Liver (tissue), 9 donors: ENCODE measurements around the gene CCDC7. TPM values are rescaled to one million over a fixed set of nuclear protein-coding genes. Genes with fewer than 3 reads are reported as not detected.

Experiments used
- DNase-seq: peaks from one replicate; pipeline ENCODE4 v3.0.0-alpha.2; 2017; ENCODE audit warnings: low spot score
- H3K27ac ChIP-seq, 2 donors: one replicate each; pipeline ENCODE4 v1.7.0; 2013; ENCODE audit warnings: inconsistent platforms in 2 of 2, low read length in 2 of 2, control low read depth in 1 of 2, low read depth in 1 of 2, mild to moderate bottlenecking in 1 of 2
- H3K27me3 ChIP-seq, 4 donors: one replicate each; pipeline versions ENCODE4 v1.6.1 to v1.7.0; 2013; ENCODE audit warnings: low read length in 3 of 4, inconsistent platforms in 1 of 4, mild to moderate bottlenecking in 1 of 4, moderate library complexity in 1 of 4; ENCODE audit not compliant: control insufficient read depth in 4 of 4, insufficient read depth in 4 of 4
- H3K36me3 ChIP-seq, 4 donors: one replicate each; pipeline versions ENCODE4 v1.6.1 to v1.7.0; 2013; ENCODE audit warnings: low read length in 3 of 4, mild to moderate bottlenecking in 3 of 4, low read depth in 1 of 4, moderate library complexity in 1 of 4; ENCODE audit not compliant: control insufficient read depth in 4 of 4, insufficient read depth in 3 of 4
- H3K4me1 ChIP-seq, 4 donors: one replicate each; pipeline versions ENCODE4 v1.6.1 to v1.7.0; 2013; ENCODE audit warnings: low read length in 3 of 4, mild to moderate bottlenecking in 3 of 4, moderate library complexity in 1 of 4; ENCODE audit not compliant: control insufficient read depth in 4 of 4, insufficient read depth in 4 of 4
- H3K4me3 ChIP-seq, 3 donors: one replicate each; pipeline versions ENCODE4 v1.6.1 to v1.7.0; 2013; ENCODE audit warnings: low read length in 3 of 3, control low read depth in 1 of 3, low read depth in 1 of 3, mild to moderate bottlenecking in 1 of 3
- H3K9ac ChIP-seq, 2 donors: one replicate each; pipeline ENCODE4 v1.7.0; 2013; ENCODE audit warnings: low read length in 2 of 2, mild to moderate bottlenecking in 2 of 2, moderate library complexity in 2 of 2, control low read depth in 1 of 2, low read depth in 1 of 2
- H3K9me3 ChIP-seq, 4 donors: one replicate each; pipeline versions ENCODE4 v1.6.1 to v1.7.0; 2013; ENCODE audit warnings: low read length in 3 of 4; ENCODE audit not compliant: control insufficient read depth in 4 of 4
- EGR1 ChIP-seq, 2 donors: IDR thresholded peaks; 2 replicates each; pipeline ENCODE4 v1.6.1; 2016 to 2018; ENCODE audit warnings: antibody characterized with exemption in 2 of 2, low read depth in 2 of 2
- FOXA2 ChIP-seq: IDR thresholded peaks from 2 replicates; pipeline ENCODE4 v1.6.1; 2016; ENCODE audit warnings: antibody characterized with exemption
- GABPA ChIP-seq, 2 donors: IDR thresholded peaks in 1 of 2; conservative IDR thresholded peaks in 1 of 2; 2 replicates each; pipeline ENCODE4 v1.6.1; 2016; ENCODE audit warnings: antibody characterized with exemption in 2 of 2, mild to moderate bottlenecking in 1 of 2, moderate library complexity in 1 of 2
- HNF4A ChIP-seq, 2 donors: conservative IDR thresholded peaks; 2 replicates each; pipeline ENCODE4 v1.6.1; 2016; ENCODE audit warnings: antibody characterized with exemption in 2 of 2, mild to moderate bottlenecking in 2 of 2
- HNF4G ChIP-seq: IDR thresholded peaks from 2 replicates; pipeline ENCODE4 v1.6.1; 2016; ENCODE audit warnings: antibody characterized with exemption
- JUND ChIP-seq, 2 donors: IDR thresholded peaks; 2 replicates each; pipeline ENCODE4 v1.6.1; 2016; ENCODE audit warnings: antibody characterized with exemption in 2 of 2
- NR2F2 ChIP-seq: IDR thresholded peaks from 2 replicates; pipeline ENCODE4 v1.6.1; 2016; ENCODE audit warnings: antibody characterized with exemption
- RAD21 ChIP-seq, 2 donors: IDR thresholded peaks; 2 replicates each; pipeline ENCODE4 v1.6.1; 2016; ENCODE audit warnings: antibody characterized with exemption in 2 of 2, mild to moderate bottlenecking in 2 of 2
- RXRA ChIP-seq, 2 donors: IDR thresholded peaks; 2 replicates each; pipeline ENCODE4 v1.6.1; 2017 to 2018; ENCODE audit warnings: antibody characterized with exemption in 2 of 2, mild to moderate bottlenecking in 1 of 2
- SP1 ChIP-seq: IDR thresholded peaks from 2 replicates; pipeline ENCODE4 v1.6.1; 2018; ENCODE audit warnings: antibody characterized with exemption, mild to moderate bottlenecking
- TAF1 ChIP-seq: conservative IDR thresholded peaks from 2 replicates; pipeline ENCODE4 v1.6.1; 2016; ENCODE audit warnings: antibody characterized with exemption, mild to moderate bottlenecking
- YY1 ChIP-seq: IDR thresholded peaks from 2 replicates; pipeline ENCODE4 v1.6.1; 2016; ENCODE audit warnings: antibody characterized with exemption, mild to moderate bottlenecking
- WGBS: extraction: QIAGEN DNeasy Blood & Tissue Kit; methylation state at CpG from one replicate; pipeline ENCODE4 v1.1.7; 2013; 5-methylcytosine and 5-hydroxymethylcytosine counted together
- polyA plus RNA-seq, 2 donors: library from polyadenylated mRNA; stranded (reverse) in 1 of 2; unstranded in 1 of 2; fragments of 200-250 nt in 1 of 2; fragments of >200 nt in 1 of 2; fragmentation: Nextera tagmentation in 1 of 2; extraction: Ambion mirVana in 1 of 2; gene quantifications; one replicate each; pipeline versions ENCODE4 v1.2.1 to v1.2.3, GENCODE V29; 2013 to 2015
- total RNA-seq, 2 donors: library from RNA; depleted of rRNA; stranded (reverse); fragments of >200 nt; gene quantifications; one replicate each; pipeline ENCODE4 v1.2.3, GENCODE V29; 2014
- TF ChIP-seq, protein P1 (sequence below): IDR thresholded peaks from 2 replicates; pipeline ENCODE4 v1.6.1; 2016; ENCODE audit warnings: antibody characterized with exemption
- TF ChIP-seq, protein P2 (sequence below): IDR thresholded peaks from 2 replicates; pipeline ENCODE4 v1.6.1; 2016; ENCODE audit warnings: antibody characterized with exemption
- TF ChIP-seq, protein P3 (sequence below): IDR thresholded peaks from 2 replicates; pipeline ENCODE4 v1.6.1; 2016; ENCODE audit warnings: antibody characterized with exemption
- TF ChIP-seq, protein P4 (sequence below): IDR thresholded peaks from 2 replicates; pipeline ENCODE4 v1.6.1; 2016; ENCODE audit warnings: antibody characterized with exemption, mild to moderate bottlenecking
- TF ChIP-seq, protein P5 (sequence below): fragments of 150-350 bp; IDR thresholded peaks from 2 replicates; pipeline ENCODE4 v1.5.1; 2017; ENCODE audit warnings: improper control_type of control experiment, low read depth, low read length; ENCODE audit not compliant: missing input control
- donor health status: healthy.
- donor health status: healthy.
- donor health status: healthy.
- donor health status: healthy.
- donor health status: healthy.

Gene CCDC7
- total and polyA plus RNA-seq, 4 donors = 0.47 to 5.9 (median 3.2) TPM

DNA sequence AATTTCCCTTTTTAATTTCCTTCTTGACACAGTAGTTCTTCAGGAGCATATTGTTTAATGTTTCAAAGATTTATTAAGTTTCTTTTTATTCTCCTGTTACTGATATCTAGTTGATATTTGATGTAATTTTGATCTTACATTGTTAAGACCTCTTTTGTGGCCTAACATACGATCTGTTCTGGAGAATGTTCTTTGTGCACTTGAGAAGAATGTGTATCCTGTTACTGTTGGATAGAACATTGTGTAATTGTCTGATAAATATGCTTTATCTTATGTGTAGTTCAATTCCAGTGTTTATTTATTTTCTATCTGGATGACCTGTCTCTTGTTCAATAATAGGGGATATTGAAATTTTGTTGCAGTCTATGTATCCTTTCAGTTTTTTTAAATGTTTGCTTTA is 405.4 kb downstream of the CCDC7 start:
- WGBS = 0% methylated on average over 1 of the region's 1 CpG
- TF ChIP-seq, protein P1, sequence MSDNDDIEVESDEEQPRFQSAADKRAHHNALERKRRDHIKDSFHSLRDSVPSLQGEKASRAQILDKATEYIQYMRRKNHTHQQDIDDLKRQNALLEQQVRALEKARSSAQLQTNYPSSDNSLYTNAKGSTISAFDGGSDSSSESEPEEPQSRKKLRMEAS = no peak
- TF ChIP-seq, protein P2, sequence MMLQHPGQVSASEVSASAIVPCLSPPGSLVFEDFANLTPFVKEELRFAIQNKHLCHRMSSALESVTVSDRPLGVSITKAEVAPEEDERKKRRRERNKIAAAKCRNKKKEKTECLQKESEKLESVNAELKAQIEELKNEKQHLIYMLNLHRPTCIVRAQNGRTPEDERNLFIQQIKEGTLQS = no peak
- TF ChIP-seq SP1 = no peak
- TF ChIP-seq HNF4G = no peak
- no peak for TF ChIP-seq RAD21 (IDR thresholded peaks at IDR 0.05)
- no peak for TF ChIP-seq YY1
- no peak for TF ChIP-seq FOXA2
- TF ChIP-seq, protein P3, sequence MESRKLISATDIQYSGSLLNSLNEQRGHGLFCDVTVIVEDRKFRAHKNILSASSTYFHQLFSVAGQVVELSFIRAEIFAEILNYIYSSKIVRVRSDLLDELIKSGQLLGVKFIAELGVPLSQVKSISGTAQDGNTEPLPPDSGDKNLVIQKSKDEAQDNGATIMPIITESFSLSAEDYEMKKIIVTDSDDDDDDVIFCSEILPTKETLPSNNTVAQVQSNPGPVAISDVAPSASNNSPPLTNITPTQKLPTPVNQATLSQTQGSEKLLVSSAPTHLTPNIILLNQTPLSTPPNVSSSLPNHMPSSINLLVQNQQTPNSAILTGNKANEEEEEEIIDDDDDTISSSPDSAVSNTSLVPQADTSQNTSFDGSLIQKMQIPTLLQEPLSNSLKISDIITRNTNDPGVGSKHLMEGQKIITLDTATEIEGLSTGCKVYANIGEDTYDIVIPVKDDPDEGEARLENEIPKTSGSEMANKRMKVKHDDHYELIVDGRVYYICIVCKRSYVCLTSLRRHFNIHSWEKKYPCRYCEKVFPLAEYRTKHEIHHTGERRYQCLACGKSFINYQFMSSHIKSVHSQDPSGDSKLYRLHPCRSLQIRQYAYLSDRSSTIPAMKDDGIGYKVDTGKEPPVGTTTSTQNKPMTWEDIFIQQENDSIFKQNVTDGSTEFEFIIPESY = no peak
- TF ChIP-seq NR2F2 = no peak
- no peak for TF ChIP-seq HNF4A (conservative IDR thresholded peaks at IDR 0.05)
- TF ChIP-seq GABPA (IDR thresholded peaks at IDR 0.05 in 1 of 2, conservative IDR thresholded peaks at IDR 0.05 in 1 of 2) = no peak
- TF ChIP-seq, protein P4, sequence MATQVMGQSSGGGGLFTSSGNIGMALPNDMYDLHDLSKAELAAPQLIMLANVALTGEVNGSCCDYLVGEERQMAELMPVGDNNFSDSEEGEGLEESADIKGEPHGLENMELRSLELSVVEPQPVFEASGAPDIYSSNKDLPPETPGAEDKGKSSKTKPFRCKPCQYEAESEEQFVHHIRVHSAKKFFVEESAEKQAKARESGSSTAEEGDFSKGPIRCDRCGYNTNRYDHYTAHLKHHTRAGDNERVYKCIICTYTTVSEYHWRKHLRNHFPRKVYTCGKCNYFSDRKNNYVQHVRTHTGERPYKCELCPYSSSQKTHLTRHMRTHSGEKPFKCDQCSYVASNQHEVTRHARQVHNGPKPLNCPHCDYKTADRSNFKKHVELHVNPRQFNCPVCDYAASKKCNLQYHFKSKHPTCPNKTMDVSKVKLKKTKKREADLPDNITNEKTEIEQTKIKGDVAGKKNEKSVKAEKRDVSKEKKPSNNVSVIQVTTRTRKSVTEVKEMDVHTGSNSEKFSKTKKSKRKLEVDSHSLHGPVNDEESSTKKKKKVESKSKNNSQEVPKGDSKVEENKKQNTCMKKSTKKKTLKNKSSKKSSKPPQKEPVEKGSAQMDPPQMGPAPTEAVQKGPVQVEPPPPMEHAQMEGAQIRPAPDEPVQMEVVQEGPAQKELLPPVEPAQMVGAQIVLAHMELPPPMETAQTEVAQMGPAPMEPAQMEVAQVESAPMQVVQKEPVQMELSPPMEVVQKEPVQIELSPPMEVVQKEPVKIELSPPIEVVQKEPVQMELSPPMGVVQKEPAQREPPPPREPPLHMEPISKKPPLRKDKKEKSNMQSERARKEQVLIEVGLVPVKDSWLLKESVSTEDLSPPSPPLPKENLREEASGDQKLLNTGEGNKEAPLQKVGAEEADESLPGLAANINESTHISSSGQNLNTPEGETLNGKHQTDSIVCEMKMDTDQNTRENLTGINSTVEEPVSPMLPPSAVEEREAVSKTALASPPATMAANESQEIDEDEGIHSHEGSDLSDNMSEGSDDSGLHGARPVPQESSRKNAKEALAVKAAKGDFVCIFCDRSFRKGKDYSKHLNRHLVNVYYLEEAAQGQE = no peak
- no peak for TF ChIP-seq EGR1 (IDR thresholded peaks at IDR 0.05; ENCODE audit: low read depth in 2 of 2)
- Histone ChIP-seq H3K9ac (no peak overlapping the region), H3K4me3 (no peak overlapping the region), H3K27ac (no peak overlapping the region), H3K4me1 (no peaks in the 10 kb centered on the region), H3K36me3 (no peaks in the 10 kb centered on the region), H3K27me3 (no peaks in the 10 kb centered on the region), H3K9me3 (no peaks in the 10 kb centered on the region)
- DNase-seq = no peak

DNA sequence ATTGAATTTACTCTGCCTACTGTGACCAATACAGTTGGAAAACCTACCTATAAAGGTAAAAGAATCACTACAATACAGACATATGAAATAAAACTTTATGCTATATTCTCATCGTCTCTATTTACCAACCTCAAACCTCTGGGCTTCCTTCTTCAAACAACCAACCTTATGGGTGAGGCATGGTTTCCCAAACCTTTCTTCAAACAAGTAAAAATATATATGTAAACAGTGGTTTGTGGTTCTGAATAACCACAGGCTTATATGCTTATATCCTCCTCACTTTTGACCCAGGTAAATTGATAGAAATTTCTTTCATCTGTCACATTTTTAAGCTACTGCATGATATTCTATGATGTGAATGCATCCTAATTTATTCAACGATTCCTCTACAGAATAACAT is 408.5 kb downstream of the CCDC7 start:
- H3K4me1 ChIP-seq = no peaks in the 10 kb centered on the region
- H3K4me3 ChIP-seq = no peak overlapping the region
- WGBS = 87% methylated on average over 2 of the region's 2 CpGs
- H3K27me3 ChIP-seq = no peaks in the 10 kb centered on the region
- TF ChIP-seq JUND (IDR thresholded peaks at IDR 0.05) (no peak), FOXA2 (no peak), SP1 (no peak), YY1 (no peak), RXRA (IDR thresholded peaks at IDR 0.05) (no peak), TAF1 (no peak), HNF4A (conservative IDR thresholded peaks at IDR 0.05) (no peak)
- TF ChIP-seq, protein P3 = no peak
- TF ChIP-seq, protein P5, sequence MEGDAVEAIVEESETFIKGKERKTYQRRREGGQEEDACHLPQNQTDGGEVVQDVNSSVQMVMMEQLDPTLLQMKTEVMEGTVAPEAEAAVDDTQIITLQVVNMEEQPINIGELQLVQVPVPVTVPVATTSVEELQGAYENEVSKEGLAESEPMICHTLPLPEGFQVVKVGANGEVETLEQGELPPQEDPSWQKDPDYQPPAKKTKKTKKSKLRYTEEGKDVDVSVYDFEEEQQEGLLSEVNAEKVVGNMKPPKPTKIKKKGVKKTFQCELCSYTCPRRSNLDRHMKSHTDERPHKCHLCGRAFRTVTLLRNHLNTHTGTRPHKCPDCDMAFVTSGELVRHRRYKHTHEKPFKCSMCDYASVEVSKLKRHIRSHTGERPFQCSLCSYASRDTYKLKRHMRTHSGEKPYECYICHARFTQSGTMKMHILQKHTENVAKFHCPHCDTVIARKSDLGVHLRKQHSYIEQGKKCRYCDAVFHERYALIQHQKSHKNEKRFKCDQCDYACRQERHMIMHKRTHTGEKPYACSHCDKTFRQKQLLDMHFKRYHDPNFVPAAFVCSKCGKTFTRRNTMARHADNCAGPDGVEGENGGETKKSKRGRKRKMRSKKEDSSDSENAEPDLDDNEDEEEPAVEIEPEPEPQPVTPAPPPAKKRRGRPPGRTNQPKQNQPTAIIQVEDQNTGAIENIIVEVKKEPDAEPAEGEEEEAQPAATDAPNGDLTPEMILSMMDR = no peak
- TF ChIP-seq, protein P4 = no peak
- TF ChIP-seq, protein P2 = no peak
- TF ChIP-seq, protein P1 = no peak
- no peak overlapping the region for H3K27ac ChIP-seq
- no peaks in the 10 kb centered on the region for H3K9me3 ChIP-seq
- H3K36me3 ChIP-seq = no peaks in the 10 kb centered on the region
- no peak overlapping the region for H3K9ac ChIP-seq
- DNase-seq = no peak
